Raji (cell line): ENCODE results near the gene GCSAM.

Experiments
- POLR2A ChIP-seq: IDR thresholded peaks from 2 replicates; pipeline ENCODE4 v1.6.1; 2011; ENCODE audit warnings: low read depth, low read length, control low read depth; ENCODE audit not compliant: insufficient read depth

The GCSAM gene

GRCh38 chr3:112121577-112122547 lies 11.2 kb downstream of the GCSAM start:
- TF ChIP-seq POLR2A = peak; percentile 42; the same call in 1 of the 2 replicates

GRCh38 chr3:112119962-112120836 lies 12.8 kb downstream of the GCSAM start:
- peak; percentile 73 for TF ChIP-seq POLR2A

DNA sequence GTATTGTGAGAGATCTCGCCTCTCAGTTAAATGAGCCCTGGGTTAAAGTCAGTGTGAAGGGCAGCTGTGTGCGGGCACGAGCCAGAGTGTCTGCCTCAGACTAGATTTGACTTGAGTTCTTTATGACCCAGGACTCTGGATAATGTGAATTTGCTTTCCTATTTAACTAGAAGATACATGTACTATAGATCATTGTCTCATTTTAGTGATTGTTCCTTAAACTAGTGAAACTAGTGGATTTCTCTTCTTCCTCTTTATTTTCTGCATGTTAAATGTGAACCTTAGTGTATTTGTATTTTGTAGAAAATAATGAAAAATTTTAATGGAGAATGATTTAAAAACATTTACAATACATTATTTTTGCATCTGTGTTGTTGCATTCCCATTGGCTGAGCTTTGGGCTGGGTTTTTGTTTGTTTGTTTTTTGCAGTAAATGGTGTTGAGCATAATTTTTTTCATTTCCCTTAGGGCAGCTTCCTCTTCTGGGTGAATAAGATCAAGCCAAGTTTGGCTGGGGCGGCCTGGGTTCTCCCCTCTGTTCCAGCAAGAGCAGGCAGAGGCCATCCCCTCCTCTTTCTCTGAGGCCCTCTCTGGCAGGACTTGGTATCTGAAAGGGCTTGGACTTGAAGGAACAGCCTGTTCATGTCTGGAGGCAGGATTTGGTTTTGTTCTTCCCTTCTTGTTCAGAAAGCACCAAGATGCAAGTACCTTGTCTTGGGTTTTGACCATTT lies 15.0 kb downstream of the GCSAM start:
- peak; percentile 62 for TF ChIP-seq POLR2A

DNA sequence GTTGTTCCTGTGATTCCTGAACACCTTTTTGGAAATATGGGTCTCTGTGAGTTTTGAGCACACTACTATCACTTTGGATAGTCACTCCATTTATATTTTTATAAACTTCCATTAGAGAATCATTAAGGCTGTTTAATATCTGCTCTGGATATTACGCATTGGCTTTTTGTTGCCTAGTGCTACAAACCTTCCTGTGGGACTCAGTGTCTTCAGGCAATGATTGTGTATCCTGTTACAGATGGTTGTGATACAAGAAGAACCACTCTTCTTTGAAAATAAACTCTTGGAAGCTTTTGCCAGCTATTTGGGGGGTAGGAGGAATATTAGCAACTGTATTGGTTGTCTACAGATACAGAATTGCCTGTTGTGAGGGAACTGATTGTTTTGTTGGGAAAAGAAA lies 15.6 kb downstream of the GCSAM start:
- no peak for TF ChIP-seq POLR2A

DNA sequence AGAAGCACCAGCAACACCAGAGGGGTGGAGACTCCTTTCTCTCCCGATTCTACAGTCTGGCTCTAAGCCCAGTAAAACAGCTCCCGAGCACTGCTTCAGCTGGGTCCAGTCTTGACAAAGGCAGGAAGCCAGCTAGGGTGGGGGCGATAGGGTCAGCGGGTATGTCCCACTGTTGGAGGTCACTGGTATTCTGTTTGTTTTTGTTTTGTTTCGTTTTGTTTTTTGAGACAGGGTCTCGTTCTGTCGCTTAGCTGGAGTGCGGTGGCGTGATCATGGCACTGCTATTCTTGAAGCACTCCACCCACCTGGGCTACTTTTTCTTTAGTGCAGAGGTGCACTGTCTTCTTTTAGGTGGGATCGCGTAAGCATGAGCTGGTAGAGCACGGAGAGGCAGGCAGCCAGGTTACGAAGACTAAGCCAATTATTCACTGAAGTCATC lies 16.3 kb downstream of the GCSAM start:
- peak; percentile 37 for TF ChIP-seq POLR2A

- peak; percentile 38 for TF ChIP-seq POLR2A
Observed at GRCh38 chr3:112115806-112116383, 17.2 kb downstream of the GCSAM start.

DNA sequence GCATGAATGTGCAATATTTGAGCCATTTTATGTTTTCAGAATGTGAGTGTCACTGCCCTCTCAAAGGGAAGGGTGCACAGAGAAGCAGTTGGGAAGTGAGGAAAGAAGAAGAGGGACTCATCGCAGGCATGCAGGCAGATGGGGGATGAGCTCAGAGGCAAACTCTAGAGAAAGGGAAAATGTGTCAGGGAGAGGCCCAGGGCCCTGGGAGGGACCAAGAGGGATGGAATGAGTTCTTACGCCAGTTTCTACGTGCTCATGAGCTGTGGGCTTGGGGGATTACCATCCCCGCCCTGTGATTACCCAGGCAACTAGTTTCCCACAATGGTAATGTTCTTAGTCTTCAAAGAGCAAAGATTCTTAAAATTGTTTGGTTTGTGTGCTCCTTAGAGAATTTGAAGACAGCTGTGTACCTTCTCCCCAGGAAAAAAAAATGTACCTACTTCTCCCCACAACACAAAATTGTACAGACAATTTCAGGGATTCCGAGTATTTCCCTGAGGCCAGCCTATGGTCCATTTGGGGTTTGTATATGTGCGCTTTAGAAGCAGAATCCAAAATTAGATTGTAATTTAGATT lies 17.8 kb downstream of the GCSAM start:
- no peak; the same call in none of the 2 replicates for TF ChIP-seq POLR2A

GRCh38 chr3:112114576-112115160 lies 18.4 kb downstream of the GCSAM start:
- no peak; the same call in 1 of the 2 replicates for TF ChIP-seq POLR2A

- peak; percentile 42 for TF ChIP-seq POLR2A
Observed at GRCh38 chr3:112111785-112112402, 21.2 kb downstream of the GCSAM start.

GRCh38 chr3:112109322-112109721 lies 23.7 kb downstream of the GCSAM start:
- no peak for TF ChIP-seq POLR2A

- TF ChIP-seq POLR2A = no peak
Observed at GRCh38 chr3:112104774-112105173, 28.3 kb downstream of the GCSAM start.

DNA sequence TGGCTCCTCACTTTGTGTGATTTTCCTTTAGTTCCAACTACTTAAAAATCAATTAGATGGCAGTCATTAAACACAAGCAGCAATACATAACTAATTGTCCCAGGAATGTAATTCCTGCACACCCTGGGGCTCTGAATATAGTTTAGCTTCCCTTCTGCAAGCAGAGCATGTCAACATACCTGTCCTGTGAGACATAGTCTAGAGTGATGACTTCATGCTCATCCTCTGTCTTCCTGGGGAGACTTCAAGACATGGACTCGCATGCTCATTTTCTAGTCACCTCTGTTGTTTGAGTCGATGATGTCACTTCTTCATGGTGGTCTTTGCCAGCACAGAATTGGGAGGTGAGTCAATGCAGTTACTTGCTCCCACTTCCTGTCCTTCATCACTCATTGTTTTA lies 31.1 kb downstream of the GCSAM start:
- TF ChIP-seq POLR2A = no peak

DNA sequence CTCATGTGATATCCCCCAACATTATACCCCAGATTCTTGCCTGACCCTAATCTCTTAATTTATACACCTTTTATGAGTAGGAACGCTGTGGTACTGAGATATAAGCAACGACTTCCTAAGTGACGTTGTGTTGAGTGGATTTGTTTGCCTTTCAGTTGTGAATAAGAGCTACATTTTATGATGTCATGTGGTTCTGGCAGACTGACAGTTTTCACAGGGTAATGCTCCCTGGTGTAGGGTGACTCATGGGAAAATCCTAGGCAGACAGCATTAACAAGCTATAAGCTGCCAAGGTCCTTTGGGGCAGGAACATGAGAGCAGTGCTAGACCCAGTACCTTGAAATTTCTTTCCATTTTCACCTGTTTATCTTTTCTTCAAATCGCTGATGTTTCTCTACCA lies 35.7 kb downstream of the GCSAM start:
- no peak for TF ChIP-seq POLR2A

DNA sequence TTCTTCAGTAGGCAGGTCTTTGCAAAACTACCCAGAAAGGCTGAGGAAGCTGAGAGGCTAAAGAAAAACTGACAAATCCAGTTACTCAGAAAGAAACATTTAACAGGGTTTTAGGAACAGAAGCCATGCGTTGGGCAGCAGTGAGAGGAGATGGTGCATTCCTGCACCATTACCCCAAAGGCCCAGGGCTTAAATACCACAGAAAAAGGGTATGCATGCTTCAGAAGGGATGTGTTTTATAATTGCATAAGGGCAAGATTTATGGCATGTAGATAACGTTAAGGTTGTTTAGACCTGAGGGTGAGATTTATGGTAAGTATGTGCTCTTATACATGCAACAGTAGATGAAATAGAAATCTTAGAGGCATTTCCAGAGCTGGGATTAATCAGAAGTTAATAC lies 36.9 kb downstream of the GCSAM start:
- no peak for TF ChIP-seq POLR2A

GRCh38 chr3:112095731-112096130 lies 37.3 kb downstream of the GCSAM start:
- no peak for TF ChIP-seq POLR2A
